ENCODE results near the gene GAA. TPM values are rescaled to one million over a fixed set of nuclear protein-coding genes. Genes with fewer than 3 reads are reported as not detected.

The GAA gene
- total and polyA plus RNA-seq, 10 of the 15 experiments (the other 5 are each of a cell fraction or from before 2014, with no cell fraction given) = 0.18 to 10.5 (median 4.1) TPM

DNA sequence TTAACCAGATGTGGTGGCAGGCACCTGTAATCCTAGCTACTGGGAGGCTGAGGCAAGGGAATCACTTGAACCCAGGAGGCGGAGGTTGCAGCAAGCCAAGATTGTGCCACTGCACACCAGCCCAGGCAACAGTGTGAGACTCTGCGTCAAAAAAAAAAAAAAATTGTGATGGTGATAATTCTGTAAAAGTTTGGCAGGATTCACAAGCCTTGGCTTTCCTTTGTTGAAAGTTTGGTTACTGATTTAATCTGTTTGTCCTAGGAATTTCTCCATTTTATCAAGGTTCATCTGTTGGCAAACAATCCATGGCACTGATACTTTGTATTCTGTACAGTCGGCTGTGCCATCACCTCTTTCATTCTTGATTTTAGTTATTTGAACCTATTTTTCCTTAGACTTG, 29.6 kb downstream of the GAA start:
- Histone ChIP-seq H3K4me3 (no peak overlapping the region), H3K4me1 (ENCODE audit: control insufficient read depth, insufficient read depth, low read length) (no peaks in the 10 kb centered on the region), H3K36me3 (ENCODE audit: control insufficient read depth in 2 of 2, insufficient read depth in 2 of 2, low read length in 1 of 2) (peaks cover 2 to 17% of the 10 kb centered on the region in 2 experiments), H2AFZ (ENCODE audit: control insufficient read depth, low read depth, low read length) (no peak overlapping the region), H3K27me3 (replicated peaks in 1 of 2; ENCODE audit: control insufficient read depth in 2 of 2, insufficient read depth in 2 of 2, low read length in 1 of 2) (no peaks in the 10 kb centered on the region; a peak in 1 of 4 replicates), H3K79me2 (ENCODE audit: control insufficient read depth, insufficient read depth, low read length) (no peaks in the 10 kb centered on the region), H3K9ac (ENCODE audit: control insufficient read depth, insufficient read depth, low read length) (no peak overlapping the region), H3K27ac (ENCODE audit: control insufficient read depth, insufficient read depth) (no peak overlapping the region), H3K9me3 (replicated peaks; ENCODE audit: control insufficient read depth, insufficient read depth, low read length) (no peaks in the 10 kb centered on the region), H3K4me2 (ENCODE audit: control insufficient read depth, insufficient read depth) (no peak overlapping the region), H4K20me1 (ENCODE audit: control insufficient read depth, insufficient read depth) (no peaks in the 10 kb centered on the region)
- BruUV-seq (replicated peaks) = no TSS peak
- FAIRE-seq (no peak), DNase-seq (ENCODE audit: low read depth, low spot score) (no peak), ATAC-seq (no peak)
- SMC1A ChIA-PET (ENCODE audit: uncharacterized antibody, unreplicated experiment) = interaction anchor here (0.6 to 1.3 kb wide), 2 partner anchors 11 to 13 kb away, joined by 3 to 4 read pairs; no protein-coding TSS in a partner anchor
- POLR2A ChIA-PET = interaction anchor here (0.7 kb wide), 1 partner anchor 50 kb away, joined by 3 read pairs; no protein-coding TSS in a partner anchor
- RAD21 ChIA-PET (ENCODE audit: unreplicated experiment) = no interaction called here
- TF ChIP-seq KAT2A (conservative IDR thresholded peaks at IDR 0.05; ENCODE audit: control insufficient read depth, low read depth, low read length) (no peak), SMAD1 (IDR thresholded peaks at IDR 0.05; ENCODE audit: low read depth, partially characterized antibody) (no peak), MYC (IDR thresholded peaks at IDR 0.05; ENCODE audit: insufficient read depth, insufficient read length, insufficient replicate concordance, low read length, severe bottlenecking) (no peak), POLR2A (IDR thresholded peaks at IDR 0.05; ENCODE audit: low read depth, low read length) (no peak), HDGF (IDR thresholded peaks at IDR 0.05) (no peak)
- TF ChIP-seq, protein P1, sequence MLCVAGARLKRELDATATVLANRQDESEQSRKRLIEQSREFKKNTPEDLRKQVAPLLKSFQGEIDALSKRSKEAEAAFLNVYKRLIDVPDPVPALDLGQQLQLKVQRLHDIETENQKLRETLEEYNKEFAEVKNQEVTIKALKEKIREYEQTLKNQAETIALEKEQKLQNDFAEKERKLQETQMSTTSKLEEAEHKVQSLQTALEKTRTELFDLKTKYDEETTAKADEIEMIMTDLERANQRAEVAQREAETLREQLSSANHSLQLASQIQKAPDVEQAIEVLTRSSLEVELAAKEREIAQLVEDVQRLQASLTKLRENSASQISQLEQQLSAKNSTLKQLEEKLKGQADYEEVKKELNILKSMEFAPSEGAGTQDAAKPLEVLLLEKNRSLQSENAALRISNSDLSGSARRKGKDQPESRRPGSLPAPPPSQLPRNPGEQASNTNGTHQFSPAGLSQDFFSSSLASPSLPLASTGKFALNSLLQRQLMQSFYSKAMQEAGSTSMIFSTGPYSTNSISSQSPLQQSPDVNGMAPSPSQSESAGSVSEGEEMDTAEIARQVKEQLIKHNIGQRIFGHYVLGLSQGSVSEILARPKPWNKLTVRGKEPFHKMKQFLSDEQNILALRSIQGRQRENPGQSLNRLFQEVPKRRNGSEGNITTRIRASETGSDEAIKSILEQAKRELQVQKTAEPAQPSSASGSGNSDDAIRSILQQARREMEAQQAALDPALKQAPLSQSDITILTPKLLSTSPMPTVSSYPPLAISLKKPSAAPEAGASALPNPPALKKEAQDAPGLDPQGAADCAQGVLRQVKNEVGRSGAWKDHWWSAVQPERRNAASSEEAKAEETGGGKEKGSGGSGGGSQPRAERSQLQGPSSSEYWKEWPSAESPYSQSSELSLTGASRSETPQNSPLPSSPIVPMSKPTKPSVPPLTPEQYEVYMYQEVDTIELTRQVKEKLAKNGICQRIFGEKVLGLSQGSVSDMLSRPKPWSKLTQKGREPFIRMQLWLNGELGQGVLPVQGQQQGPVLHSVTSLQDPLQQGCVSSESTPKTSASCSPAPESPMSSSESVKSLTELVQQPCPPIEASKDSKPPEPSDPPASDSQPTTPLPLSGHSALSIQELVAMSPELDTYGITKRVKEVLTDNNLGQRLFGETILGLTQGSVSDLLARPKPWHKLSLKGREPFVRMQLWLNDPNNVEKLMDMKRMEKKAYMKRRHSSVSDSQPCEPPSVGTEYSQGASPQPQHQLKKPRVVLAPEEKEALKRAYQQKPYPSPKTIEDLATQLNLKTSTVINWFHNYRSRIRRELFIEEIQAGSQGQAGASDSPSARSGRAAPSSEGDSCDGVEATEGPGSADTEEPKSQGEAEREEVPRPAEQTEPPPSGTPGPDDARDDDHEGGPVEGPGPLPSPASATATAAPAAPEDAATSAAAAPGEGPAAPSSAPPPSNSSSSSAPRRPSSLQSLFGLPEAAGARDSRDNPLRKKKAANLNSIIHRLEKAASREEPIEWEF (IDR thresholded peaks at IDR 0.05; ENCODE audit: insufficient replicate concordance, low read depth, low read length) = no peak
- TF ChIP-seq, protein P2, sequence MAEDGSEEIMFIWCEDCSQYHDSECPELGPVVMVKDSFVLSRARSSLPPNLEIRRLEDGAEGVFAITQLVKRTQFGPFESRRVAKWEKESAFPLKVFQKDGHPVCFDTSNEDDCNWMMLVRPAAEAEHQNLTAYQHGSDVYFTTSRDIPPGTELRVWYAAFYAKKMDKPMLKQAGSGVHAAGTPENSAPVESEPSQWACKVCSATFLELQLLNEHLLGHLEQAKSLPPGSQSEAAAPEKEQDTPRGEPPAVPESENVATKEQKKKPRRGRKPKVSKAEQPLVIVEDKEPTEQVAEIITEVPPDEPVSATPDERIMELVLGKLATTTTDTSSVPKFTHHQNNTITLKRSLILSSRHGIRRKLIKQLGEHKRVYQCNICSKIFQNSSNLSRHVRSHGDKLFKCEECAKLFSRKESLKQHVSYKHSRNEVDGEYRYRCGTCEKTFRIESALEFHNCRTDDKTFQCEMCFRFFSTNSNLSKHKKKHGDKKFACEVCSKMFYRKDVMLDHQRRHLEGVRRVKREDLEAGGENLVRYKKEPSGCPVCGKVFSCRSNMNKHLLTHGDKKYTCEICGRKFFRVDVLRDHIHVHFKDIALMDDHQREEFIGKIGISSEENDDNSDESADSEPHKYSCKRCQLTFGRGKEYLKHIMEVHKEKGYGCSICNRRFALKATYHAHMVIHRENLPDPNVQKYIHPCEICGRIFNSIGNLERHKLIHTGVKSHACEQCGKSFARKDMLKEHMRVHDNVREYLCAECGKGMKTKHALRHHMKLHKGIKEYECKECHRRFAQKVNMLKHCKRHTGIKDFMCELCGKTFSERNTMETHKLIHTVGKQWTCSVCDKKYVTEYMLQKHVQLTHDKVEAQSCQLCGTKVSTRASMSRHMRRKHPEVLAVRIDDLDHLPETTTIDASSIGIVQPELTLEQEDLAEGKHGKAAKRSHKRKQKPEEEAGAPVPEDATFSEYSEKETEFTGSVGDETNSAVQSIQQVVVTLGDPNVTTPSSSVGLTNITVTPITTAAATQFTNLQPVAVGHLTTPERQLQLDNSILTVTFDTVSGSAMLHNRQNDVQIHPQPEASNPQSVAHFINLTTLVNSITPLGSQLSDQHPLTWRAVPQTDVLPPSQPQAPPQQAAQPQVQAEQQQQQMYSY (CRISPR knock-in tag; IDR thresholded peaks at IDR 0.05) = no peak
- in situ Hi-C loops (cut with MboI) (no loop called here), intact Hi-C loops (cut with micrococcal nuclease; ENCODE audit: unreplicated experiment) (no loop called here)
- CTCF ChIA-PET = no interaction called here
- WGBS (ENCODE audit: insufficient coverage, insufficient replicate concordance, low lambda C conversion rate, missing lambda C conversion rate) = 100% methylated on average over 3 of the region's 3 CpGs

Data from GM12878 (cell line).